ENCODE data around the gene ZNF333. TPM values are rescaled to one million over a fixed set of nuclear protein-coding genes. Genes with fewer than 3 reads are reported as not detected.
"Not testable (repeated sequence)": the region's sequence is repeated elsewhere in the genome, so short reads cannot be mapped to it uniquely, and the experiment has no call there.

Gene ZNF333
- total RNA-seq, 1 donor from 2014 or later: 19.3 TPM

DNA sequence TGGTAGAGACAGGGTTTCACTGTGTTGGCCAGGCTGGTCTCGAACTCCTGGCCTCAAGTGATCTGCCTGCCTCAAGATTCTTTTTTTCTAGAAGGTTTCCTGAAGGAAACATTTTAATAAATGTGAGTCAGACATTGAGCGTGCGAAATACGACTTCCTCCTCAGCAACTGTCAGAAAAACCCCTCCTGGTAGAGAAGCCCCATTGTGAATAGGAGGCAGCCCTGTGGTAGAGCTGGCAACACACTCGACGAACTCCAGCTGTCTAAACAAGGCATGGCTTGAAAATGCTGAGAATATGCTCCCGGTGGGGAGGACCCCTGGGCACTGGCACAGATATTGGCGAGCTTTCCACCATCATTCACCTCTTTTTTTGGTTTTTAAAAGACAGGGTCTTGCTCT is 9.8 kb downstream of the ZNF333 start:
- DNase-seq (ENCODE audit: low spot score): no peak

DNA sequence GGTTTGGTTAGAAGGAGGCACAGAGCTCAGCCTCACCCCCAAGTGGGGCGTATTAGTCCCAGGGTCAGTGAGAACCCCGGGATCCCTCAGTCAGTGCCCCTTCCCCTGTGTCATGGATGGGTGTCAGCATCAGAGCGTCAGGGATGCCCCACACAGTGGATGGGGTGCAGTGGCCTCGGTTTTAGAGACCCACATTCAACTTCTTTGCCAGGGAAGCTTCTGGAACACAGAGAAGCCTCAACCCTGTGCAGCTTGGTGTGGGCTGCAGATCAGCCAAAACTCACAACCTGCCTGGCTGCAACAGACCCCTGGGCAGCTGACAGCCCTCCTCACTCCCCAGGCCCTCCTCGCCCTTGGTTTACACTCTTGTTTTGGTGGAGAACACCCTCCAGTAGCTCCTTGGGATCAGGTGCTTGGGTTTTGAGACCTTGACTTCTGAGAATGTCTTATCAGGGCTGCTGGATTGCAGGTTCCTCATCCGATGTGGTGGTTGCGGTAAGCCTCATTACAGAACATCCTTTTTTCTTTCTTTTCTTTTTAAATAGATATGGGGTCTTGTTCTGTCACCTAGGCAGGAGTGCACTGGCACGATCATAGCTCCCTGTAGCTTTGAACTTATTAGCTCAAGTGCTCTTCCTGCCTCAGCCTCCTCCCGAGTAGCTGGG is 11.0 kb downstream of the ZNF333 start:
- no peak for DNase-seq (ENCODE audit: low spot score)

DNA sequence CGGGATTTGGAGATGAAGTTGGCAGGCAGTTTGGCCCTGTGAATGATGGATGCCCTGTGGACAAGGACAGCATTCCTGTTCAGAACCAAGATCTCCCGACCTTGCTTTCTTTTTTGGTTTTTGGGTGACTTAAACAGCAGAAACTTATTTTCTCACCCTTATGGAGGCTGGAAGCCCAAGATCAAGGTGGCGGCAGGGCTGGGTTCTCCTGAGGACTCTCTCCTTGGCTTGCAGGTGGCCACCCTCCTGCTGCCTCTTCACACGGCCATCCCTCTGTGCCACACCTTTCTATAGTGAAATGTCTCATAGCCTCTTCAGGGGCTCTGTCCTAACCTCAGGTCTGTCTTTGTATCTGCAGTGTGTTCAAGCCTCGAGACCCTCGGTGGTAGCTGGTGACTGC is 14.0 kb downstream of the ZNF333 start:
- no peak for DNase-seq (ENCODE audit: low spot score)

DNA sequence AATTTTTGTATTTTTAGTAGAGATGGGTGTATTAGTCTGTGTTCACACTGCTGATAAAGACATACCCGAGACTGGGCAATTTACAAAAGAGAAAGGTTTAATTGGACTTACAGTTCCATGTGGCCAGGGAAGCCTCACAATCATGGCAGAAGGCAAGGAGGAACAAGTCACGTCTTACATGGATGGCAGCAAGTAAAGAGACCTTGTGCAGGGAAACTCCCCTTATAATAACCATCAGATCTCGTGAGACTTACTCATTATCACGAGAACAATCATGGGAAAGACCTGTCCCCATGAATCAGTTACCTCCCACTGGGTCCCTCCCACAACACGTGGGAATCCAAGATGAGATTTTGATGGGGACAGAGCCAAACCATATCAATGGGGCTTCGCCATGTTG is 14.6 kb downstream of the ZNF333 start:
- no peak for DNase-seq (ENCODE audit: low spot score)

DNA sequence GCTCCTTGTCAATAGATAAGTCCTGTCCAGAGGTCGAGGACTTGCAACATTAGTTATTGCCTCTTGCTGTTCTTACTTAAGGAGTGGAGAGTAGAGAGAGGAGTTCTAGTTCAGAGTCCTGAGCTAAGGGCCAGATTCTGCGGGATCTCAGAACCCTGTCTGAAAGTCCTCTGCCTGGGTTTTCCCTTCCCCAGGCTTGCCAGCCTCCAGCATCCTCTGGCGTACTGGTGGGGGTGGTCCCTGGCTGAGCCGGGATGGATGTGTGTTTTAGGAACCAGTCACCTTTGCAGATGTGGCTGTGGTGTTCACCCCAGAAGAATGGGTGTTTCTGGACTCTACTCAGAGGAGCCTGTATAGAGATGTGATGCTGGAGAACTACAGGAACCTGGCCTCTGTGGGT is 26.0 kb downstream of the ZNF333 start:
- no peak for DNase-seq (ENCODE audit: low spot score)

DNA sequence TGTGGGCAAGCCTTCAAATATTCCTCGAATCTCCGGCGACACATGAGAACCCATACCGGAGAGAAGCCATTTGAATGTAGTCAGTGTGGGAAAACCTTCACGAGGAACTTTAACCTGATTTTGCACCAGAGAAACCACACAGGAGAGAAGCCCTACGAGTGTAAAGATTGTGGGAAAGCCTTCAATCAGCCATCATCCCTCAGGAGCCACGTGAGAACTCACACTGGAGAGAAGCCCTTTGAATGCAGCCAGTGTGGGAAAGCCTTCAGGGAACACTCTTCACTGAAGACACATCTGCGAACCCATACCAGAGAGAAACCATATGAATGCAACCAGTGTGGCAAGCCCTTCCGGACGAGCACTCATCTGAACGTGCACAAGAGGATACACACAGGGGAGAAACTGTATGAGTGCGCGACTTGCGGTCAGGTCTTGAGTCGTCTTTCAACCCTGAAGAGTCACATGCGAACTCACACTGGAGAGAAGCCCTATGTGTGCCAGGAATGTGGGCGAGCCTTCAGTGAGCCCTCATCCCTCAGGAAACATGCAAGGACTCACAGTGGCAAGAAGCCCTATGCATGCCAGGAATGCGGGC is 28.8 kb downstream of the ZNF333 start:
- DNase-seq (ENCODE audit: low spot score): no peak

DNA sequence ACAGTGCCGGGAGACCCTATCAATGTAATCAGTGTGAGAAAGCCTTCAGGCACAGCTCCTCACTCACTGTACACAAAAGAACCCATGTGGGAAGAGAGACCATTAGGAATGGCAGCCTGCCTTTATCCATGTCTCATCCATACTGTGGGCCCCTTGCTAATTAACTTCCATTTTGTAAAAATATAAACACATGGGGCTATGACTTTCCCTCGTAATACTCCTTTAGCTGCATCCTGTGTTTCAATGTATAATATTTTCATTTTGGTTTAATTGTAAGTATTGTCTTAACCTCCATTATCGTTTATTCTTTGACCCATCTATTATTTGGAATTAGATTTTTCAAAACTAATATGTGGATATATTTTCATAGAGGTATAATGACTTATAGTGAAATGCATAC is 29.3 kb downstream of the ZNF333 start:
- no peak for DNase-seq (ENCODE audit: low spot score)

DNA sequence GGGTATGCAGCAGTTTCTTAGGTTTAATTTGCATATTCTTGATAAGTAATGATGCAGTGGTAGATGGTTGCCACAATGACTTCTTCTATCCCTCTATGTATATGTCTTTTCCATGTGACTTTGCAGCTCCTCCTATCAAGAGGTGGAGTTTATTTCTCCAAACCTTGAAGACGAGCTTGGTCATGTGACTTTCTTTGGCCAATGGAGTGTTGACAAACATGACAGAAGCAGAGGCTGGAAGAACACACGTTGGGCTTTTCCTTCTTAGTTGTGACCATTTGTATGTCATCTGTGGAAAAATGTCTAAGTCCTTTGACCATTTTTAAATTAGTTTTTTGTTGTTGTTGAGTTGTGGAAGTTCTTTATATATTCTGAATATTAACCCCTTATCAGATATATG is 32.3 kb downstream of the ZNF333 start:
- no peak for DNase-seq (ENCODE audit: low spot score)

DNA sequence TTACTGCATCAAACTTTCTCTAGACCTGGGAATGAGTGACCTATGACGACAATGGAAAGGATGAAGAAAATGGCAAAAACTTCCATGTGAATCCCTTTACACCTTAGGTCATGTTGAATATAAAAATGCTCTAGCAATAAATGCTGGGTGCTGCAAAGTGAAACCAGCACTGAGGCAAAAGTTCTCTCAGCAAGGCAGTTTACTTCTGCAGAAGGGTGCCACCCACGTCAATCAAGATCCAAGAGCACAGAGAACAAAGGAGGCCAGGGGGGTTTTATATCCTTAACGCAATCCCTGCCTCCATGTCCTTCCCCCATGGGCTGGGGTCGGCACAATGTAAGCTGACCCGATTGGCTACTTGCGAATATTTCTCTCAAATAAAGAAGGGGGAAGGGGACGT is 38.7 kb downstream of the ZNF333 start:
- no peak for DNase-seq (ENCODE audit: low spot score)

DNA sequence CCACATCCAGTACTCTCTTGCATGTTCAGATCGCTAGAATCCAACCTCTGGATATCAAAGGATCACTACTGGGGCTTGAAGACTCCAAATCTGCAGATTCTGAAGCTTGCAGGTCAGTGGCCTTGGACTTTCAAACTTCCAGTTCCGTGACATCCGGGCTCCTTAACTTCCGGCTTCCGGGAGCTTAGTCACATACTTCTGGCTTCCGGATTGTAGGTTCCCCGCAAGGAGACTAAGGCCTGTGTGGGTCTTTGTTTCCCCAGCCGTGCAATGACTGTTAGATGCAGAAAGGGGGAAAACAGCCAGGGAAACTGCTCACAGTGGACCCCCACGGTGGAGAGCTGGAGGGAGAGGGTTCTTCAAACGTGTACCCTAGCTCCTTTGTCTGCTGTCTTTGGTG is 41.4 kb downstream of the ZNF333 start:
- DNase-seq (ENCODE audit: low spot score): no peak

DNA sequence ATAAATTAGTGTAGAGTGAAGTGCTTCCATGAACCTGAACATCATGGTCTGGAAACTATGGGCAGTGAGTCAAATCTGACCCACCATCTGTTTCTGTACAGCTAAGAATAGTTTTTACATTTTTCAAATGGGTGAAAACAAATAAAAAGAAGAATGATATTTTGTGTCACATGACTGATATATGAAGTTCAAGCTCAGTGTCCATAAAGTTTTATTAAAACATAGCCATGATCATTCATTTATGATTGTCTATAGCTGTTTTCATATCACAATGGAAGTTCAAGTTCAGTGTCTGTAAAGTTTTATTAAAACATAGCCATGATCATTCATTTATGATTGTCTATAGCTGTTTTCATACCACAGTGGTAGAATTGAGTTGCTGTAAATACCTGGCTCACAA is 42.7 kb downstream of the ZNF333 start:
- no peak for DNase-seq (ENCODE audit: low spot score)

DNA sequence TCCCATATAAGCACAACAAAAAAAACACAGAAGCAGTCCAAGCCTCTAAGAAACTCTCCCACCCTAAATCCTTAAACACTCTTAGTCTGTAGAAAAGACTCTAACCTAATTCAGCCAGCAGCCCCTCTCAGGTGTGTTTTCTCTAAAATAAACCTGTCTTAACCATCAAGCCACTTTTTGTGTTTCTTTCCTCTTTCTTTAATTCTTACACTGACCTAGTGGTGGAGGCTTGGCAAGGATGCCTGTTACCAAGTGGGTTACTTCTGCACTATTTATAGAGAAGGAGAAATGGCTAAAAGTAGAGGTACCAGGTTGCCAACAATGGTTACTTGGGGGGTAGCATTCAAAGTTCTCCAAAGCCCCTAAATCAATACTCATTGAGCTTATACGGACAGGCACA is 43.7 kb downstream of the ZNF333 start:
- no peak for DNase-seq (ENCODE audit: low spot score)

DNA sequence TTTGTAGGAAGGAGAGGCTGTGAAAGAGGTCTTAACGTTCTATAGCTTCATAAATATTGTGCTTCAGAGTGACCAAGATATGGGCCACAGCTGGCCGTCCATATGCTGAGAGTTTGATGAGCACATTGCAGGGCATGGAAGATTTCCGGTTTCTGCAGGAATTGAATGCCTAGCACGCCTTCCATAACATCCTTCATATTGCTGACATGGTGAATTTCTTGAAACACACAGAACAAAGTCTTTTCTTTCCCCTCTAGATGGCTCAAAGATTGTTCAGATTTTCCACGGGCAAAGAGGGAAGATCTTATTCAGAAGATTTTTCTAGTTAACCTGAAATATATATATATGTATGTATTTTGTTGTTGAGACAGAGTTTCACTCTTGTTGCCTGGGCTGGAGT is 46.1 kb downstream of the ZNF333 start:
- DNase-seq (ENCODE audit: low spot score): no peak

DNA sequence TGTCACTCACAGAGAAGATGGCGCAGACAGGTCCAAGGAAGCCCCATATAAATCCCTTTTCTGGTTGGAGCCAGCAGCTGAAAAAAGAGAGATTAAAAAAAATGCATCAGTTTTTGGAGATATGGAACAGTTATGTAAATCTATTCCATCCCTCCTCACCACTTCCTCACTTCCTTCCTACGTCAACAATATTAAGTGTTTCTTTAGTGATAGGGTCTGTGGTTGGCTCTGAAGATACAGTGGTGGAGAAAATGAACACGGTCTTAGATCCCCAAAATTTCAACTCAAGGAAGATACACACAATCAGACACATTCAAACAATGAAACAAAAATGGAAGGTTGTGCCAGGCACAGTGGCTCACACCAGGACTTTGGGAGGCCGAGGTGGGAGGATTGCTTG is 57.0 kb downstream of the ZNF333 start:
- DNase-seq (ENCODE audit: low spot score): no peak

DNA sequence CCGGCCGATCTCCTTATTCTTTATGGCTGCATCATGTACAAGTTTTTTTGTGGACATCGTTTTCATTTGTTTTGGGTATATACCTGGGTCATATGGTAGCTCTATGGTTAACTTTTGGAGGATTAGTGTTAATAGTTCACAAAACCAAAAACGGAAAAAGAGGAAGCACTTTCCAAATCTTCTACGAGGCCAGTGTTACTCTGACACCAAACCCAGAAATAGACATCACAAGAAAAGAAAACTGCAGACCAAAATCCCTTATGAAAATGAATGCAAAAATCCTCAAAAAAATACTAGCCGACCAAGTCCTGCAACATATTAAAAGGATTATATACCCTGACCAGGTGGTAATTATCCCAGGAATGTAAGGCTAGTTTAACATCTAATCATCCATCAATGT is 58.8 kb downstream of the ZNF333 start:
- DNase-seq (ENCODE audit: low spot score): no peak

DNA sequence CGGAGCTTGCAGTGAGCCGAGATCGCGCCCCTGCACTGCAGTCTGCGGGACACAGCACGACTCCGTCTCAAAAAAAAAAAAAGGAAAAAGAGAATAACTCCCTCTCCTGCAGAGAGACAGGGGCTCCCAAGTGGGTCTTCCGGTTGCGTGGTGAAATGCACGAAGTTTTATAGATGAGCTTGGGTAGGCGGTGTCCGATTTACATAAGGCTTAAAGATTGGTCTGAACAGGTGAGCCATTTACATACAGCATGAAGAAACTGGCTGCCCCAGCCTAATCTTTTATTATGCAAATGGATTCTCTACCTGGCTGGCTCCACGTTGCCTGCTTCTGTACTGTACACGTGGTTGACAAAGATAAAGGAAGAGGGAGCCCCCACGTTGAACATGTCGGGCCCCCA is 69.0 kb downstream of the ZNF333 start:
- peak; percentile 14 for DNase-seq (ENCODE audit: low spot score)

DNA sequence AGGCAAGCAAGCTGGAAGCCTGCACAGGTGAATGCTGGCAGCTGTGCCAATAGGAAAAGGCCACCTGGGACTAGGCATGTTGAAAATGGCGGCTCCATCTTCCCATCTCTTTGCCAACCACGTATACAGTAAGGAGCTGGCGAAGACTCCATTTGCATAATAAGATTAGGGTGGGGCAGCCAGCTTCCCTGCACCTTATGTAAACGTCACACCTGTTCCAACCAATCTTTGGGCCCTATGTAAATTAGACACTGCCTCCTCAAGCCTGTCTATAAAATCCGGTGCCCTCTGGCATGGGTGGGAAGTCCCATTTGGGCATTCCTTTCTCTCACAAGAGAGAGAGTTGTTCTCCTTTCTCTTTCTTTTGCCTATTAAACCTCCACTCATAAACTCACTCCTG is 71.8 kb downstream of the ZNF333 start:
- no peak for DNase-seq (ENCODE audit: low spot score)

DNA sequence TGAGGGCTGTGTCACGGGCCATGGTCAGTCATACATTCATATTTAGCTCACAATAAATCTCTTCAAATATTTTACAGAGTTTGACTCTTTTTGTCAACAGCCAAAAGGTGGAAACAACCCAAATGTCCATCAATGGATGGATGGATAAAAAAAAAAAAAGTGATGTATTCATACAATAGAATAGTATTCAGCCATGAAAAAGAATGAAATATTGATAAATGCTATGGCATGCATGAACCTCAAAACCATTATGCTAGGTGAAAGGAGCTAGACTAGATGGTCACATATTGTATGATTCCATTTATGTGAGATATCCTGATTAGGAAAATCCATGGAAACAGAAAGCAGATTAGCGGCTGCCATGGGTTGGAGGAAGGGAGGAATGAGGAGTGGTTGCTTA is 72.3 kb downstream of the ZNF333 start:
- DNase-seq (ENCODE audit: low spot score): no peak

DNA sequence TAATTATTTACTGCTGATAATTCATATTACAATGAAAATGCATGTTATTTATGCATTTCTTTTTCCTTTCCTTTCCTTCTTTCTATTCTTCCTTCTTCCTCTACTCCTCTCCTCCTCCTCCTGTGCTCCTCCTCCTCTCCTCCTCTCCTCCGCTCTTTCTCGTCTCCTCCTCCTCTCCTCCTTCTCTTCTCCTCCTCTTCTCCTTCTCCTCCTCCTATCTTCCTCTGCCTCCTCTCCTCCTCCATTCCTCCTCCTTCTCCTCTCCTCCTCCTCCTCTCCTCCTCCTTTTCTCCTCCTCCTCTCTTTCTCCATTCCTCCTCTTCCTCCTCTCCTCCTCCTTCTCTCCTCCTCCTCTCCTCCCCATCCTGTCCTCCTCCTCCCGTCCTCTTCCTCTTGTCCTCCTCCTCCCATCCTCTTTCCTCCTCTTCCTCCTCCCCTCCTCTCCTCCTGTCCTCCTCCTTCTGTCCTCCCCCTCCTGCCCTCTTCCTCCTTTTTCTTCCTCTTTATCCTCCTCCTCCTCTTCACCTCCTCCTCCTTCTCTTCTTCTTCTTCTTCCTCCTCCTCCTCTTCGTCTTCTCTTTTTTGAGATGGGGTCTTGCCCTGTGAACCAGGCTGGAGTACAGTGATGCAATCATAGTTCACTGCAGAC is 73.8 kb downstream of the ZNF333 start:
- DNase-seq (ENCODE audit: low spot score): no peak

DNA sequence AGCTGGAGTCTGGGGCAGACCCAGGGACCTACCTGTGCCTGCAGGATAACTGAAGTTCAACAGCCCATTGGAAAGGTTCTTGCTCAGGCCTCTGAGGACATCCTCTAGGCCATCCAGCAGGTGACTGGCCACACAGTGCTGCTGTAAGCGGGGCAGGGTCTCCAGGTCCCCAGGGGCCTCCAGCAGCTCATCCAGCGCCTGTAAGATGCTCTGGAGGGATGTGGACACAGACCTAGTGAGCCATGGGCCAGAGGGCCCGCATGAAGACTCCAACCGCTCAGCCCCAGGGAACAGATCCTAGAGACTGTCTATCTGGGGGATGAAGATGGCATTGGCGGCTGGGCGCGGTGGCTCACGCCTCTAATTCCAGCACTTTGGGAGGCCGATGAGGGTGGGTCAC is 74.6 kb downstream of the ZNF333 start:
- DNase-seq (ENCODE audit: low spot score): no peak

DNA sequence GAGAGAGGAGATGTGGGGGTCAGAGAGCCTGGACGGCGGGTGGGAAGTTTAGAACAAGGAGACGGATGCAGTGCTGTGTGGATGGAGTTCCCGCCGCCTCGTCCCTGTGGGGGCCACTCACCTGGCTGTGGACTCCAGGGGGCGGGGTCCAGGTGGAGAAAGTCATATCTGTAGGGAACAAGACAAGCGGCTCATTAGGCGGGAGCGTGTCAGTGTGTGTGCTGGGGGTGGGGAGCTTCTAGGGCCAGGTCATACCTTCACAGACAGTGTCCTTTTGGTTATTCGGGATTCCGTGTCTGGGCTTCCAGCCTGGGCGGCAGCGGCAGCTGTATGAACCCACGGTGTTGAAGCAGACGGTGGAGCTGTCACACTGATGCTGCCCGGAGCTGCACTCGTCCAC is 75.6 kb downstream of the ZNF333 start:
- not testable (repeated sequence) for DNase-seq (ENCODE audit: low spot score)

DNA sequence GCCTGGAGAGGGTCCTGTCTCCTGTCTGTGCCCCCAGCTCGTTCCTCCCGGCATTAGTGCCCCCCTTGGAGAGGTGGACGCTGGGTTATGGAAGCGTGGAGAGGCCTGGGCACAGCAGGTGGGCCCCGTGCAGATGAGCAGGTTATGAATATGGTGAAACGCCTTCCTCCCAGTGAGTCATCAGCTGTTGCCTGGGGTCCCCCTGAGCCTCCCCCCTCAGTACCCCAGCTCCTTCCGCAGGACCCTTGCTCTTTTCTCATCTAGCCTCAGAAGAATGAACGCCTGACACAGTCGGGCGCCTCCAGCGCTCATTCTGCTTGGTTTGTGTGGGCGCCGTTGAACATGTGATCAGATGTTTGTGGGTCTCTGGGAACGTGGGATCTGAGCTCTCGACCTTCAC is 76.0 kb downstream of the ZNF333 start:
- DNase-seq (ENCODE audit: low spot score): not testable (repeated sequence)

DNA sequence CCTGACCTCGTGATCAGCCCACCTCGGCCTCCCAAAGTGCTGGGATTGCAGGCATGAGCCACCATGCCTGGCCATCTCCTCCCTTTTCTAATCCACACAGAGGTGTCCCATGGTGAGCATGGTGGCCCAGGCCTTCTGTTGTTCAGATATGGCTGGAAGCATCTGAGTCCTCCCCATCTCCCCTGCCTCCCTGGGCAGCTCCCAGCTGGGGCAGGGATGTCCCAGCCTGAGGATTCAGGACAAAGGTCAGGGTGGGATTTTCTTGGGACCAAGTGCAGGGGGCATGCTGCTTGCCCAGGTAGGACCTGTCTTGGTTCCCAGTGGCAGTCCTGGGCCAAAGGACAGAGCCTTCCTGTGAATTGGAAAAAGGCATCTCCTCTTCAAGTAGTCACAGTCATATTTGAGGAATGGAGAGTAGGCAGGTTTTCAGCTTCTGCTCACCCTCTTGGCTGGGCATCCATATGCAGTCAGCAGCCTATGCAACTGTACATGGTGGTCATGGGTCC is 77.7 kb downstream of the ZNF333 start:
- DNase-seq (ENCODE audit: low spot score): no peak

All from umbilical cord (tissue), 2 donors.